H1 (cell line): ENCODE measurements around the gene AKT1. TPM values are rescaled to one million over a fixed set of nuclear protein-coding genes. Genes with fewer than 3 reads are reported as not detected.

Source experiments
- CTCF ChIA-PET: fragments of 300-600 bp; sonication (Branson Sonifier 250); formaldehyde crosslinking; loops from one replicate; lab custom pipeline; 2021; ENCODE audit not compliant: partially characterized antibody; lab: Charles Lee
- POLR2A ChIA-PET: fragments of 300-600 bp; sonication (Branson Sonifier 250); formaldehyde crosslinking; loops from one replicate; lab custom pipeline; 2021; ENCODE audit warnings: inconsistent platforms; ENCODE audit not compliant: partially characterized antibody; lab: Charles Lee
- DNase-seq, 2 experiments: peaks; one replicate each; pipeline versions ENCODE4 v3.0.0 to v3.0.0-alpha.2; 2010 to 2022; ENCODE audit warnings: low spot score in 2 of 2, low read depth in 1 of 2, mixed read lengths in 1 of 2
- FAIRE-seq: peaks from 2 replicates; lab custom pipeline; 2011; peaks lifted over from hg19 to GRCh38; lab: Jason Lieb, UNC
- H2AFZ ChIP-seq: 2 replicates; pipeline ENCODE4 v1.8.1; 2012; ENCODE audit warnings: low read length, inconsistent platforms
- H2AK5ac ChIP-seq: 2 replicates; pipeline ENCODE4 v1.6.1; 2013; ENCODE audit warnings: low read depth, low read length
- H2BK120ac ChIP-seq: replicated peaks from 2 replicates; pipeline ENCODE3; 2013; ENCODE audit warnings: low read depth, low read length, inconsistent platforms
- H2BK12ac ChIP-seq: 2 replicates; pipeline ENCODE4 v1.6.1; 2013; ENCODE audit warnings: low read depth, low read length
- H2BK15ac ChIP-seq: 2 replicates; pipeline ENCODE4 v1.6.1; 2013; ENCODE audit warnings: low read length
- H2BK20ac ChIP-seq: 2 replicates; pipeline ENCODE4 v1.6.1; 2013; ENCODE audit warnings: low read length
- H2BK5ac ChIP-seq: 2 replicates; pipeline ENCODE4 v1.6.1; 2013; ENCODE audit warnings: low read depth, low read length
- H3K14ac ChIP-seq: 2 replicates; pipeline ENCODE4 v1.6.1; 2013; ENCODE audit warnings: inconsistent platforms; ENCODE audit not compliant: insufficient read length
- H3K18ac ChIP-seq: 2 replicates; pipeline ENCODE4 v1.6.1; 2013; ENCODE audit warnings: low read length; ENCODE audit errors: extremely low read depth
- H3K23ac ChIP-seq: 2 replicates; pipeline ENCODE4 v1.6.1; 2013; ENCODE audit warnings: inconsistent platforms; ENCODE audit not compliant: insufficient read length
- H3K23me2 ChIP-seq: 2 replicates; pipeline ENCODE4 v1.6.1; 2013; ENCODE audit warnings: low read depth, low read length
- H3K27ac ChIP-seq: 2 replicates; pipeline ENCODE4 v1.6.1; 2011; ENCODE audit warnings: low read depth, low read length, inconsistent platforms
- H3K27me3 ChIP-seq, 4 experiments: replicated peaks in 1 of 4; 1 replicate in 1 of 4; 2 replicates in 3 of 4; pipeline versions ENCODE4 v1.6.1 to v1.8.1; 2011 to 2013; ENCODE audit warnings: low read length in 3 of 4, mild to moderate bottlenecking in 3 of 4, inconsistent platforms in 2 of 4, mixed read lengths in 2 of 4, moderate library complexity in 1 of 4; ENCODE audit not compliant: control insufficient read depth in 3 of 4, insufficient read depth in 3 of 4; ENCODE audit errors: extremely low read depth in 1 of 4
- H3K36me3 ChIP-seq, 4 experiments: 2 replicates each; pipeline versions ENCODE4 v1.6.1 to v1.8.1; 2011 to 2013; ENCODE audit warnings: mild to moderate bottlenecking in 4 of 4, low read length in 3 of 4, moderate library complexity in 2 of 4, control low read depth in 1 of 4, inconsistent platforms in 1 of 4; ENCODE audit not compliant: insufficient read depth in 4 of 4, control insufficient read depth in 2 of 4
- H3K4ac ChIP-seq: replicated peaks from 2 replicates; pipeline ENCODE3; 2013; ENCODE audit warnings: low read length, low read depth, mixed read lengths, inconsistent platforms; ENCODE audit not compliant: insufficient read length
- H3K4me1 ChIP-seq, 4 experiments: replicated peaks in 1 of 4; 1 replicate in 1 of 4; 2 replicates in 3 of 4; pipeline versions ENCODE4 v1.6.1 to v1.8.1; 2011 to 2013; ENCODE audit warnings: low read length in 3 of 4, inconsistent platforms in 2 of 4, mixed read lengths in 1 of 4; ENCODE audit not compliant: insufficient read depth in 4 of 4, control insufficient read depth in 3 of 4
- H3K4me2 ChIP-seq, 2 experiments: 2 replicates each; pipeline versions ENCODE4 v1.6.1 to v1.8.1; 2011 to 2013; ENCODE audit warnings: low read depth in 2 of 2, low read length in 2 of 2, control low read depth in 1 of 2, inconsistent platforms in 1 of 2, mild to moderate bottlenecking in 1 of 2; ENCODE audit not compliant: insufficient read depth in 1 of 2
- H3K4me3 ChIP-seq, 4 experiments: fragments of 200-600, 300-600 bp in 1 of 4; sonication (generic), shearing (Covaris generic), sonication (Bioruptor Twin) in 1 of 4; 2 replicates each; pipeline versions ENCODE4 v1.5.1 to v1.8.1; 2011 to 2016; ENCODE audit warnings: low read length in 4 of 4, low read depth in 3 of 4, control low read depth in 2 of 4, inconsistent platforms in 2 of 4, mild to moderate bottlenecking in 2 of 4, mixed read lengths in 1 of 4, moderate library complexity in 1 of 4; ENCODE audit not compliant: insufficient read depth in 2 of 4; ENCODE audit errors: extremely low read depth in 1 of 4
- H3K56ac ChIP-seq: replicated peaks from 2 replicates; pipeline ENCODE3; 2013; ENCODE audit warnings: low read depth, mild to moderate bottlenecking, mixed read lengths, low read length, inconsistent platforms; ENCODE audit not compliant: insufficient read length
- H3K79me1 ChIP-seq: 2 replicates; pipeline ENCODE4 v1.6.1; 2013; ENCODE audit warnings: low read depth, low read length, control low read depth
- H3K79me2 ChIP-seq, 2 experiments: 2 replicates each; pipeline versions ENCODE4 v1.6.1 to v1.8.1; 2012 to 2013; ENCODE audit warnings: low read length in 2 of 2, mild to moderate bottlenecking in 2 of 2, inconsistent platforms in 1 of 2; ENCODE audit not compliant: insufficient read depth in 2 of 2, control insufficient read depth in 1 of 2
- H3K9ac ChIP-seq, 4 experiments: replicated peaks in 1 of 4; 1 replicate in 1 of 4; 2 replicates in 3 of 4; pipeline versions ENCODE4 v1.6.1 to v1.8.1; 2011 to 2013; ENCODE audit warnings: low read depth in 3 of 4, low read length in 3 of 4, control low read depth in 2 of 4, mild to moderate bottlenecking in 2 of 4, moderate library complexity in 2 of 4, inconsistent platforms in 1 of 4; ENCODE audit errors: extremely low read depth in 1 of 4
- H3K9me3 ChIP-seq, 2 experiments: 2 replicates each; pipeline versions ENCODE4 v1.6.1 to v1.8.1; 2012 to 2013; ENCODE audit warnings: mild to moderate bottlenecking in 2 of 2, moderate library complexity in 2 of 2, control low read depth in 1 of 2, inconsistent platforms in 1 of 2, low read depth in 1 of 2, low read length in 1 of 2, mixed read lengths in 1 of 2; ENCODE audit not compliant: insufficient read depth in 2 of 2
- H4K20me1 ChIP-seq, 2 experiments: replicated peaks in 1 of 2; 2 replicates each; pipeline versions ENCODE3 to v1.8.1; 2011 to 2013; ENCODE audit warnings: inconsistent platforms in 2 of 2, low read length in 2 of 2, mild to moderate bottlenecking in 1 of 2; ENCODE audit not compliant: insufficient read depth in 2 of 2, control insufficient read depth in 1 of 2
- H4K5ac ChIP-seq: 2 replicates; pipeline ENCODE4 v1.6.1; 2013; ENCODE audit warnings: low read length, low read depth, mixed read lengths, inconsistent platforms; ENCODE audit not compliant: insufficient read length
- H4K8ac ChIP-seq: 2 replicates; pipeline ENCODE4 v1.8.0; 2013; ENCODE audit warnings: mild to moderate bottlenecking, moderate library complexity, low read length, inconsistent platforms; ENCODE audit not compliant: insufficient read depth; ENCODE audit errors: extremely low read depth
- H4K91ac ChIP-seq: replicated peaks from 2 replicates; pipeline ENCODE3; 2013; ENCODE audit warnings: low read length, mixed read lengths, inconsistent platforms; ENCODE audit not compliant: insufficient read length
- CTBP2 ChIP-seq: IDR thresholded peaks from 2 replicates; pipeline ENCODE4 v1.7.0; 2011; ENCODE audit warnings: borderline replicate concordance, mild to moderate bottlenecking, moderate library complexity, mixed read lengths, low read length; ENCODE audit not compliant: insufficient read depth, insufficient read length
- E2F6 ChIP-seq: IDR thresholded peaks from 2 replicates; pipeline ENCODE4 v1.6.1; 2012; ENCODE audit warnings: inconsistent platforms
- EGR1 ChIP-seq: IDR thresholded peaks from 2 replicates; pipeline ENCODE4 v1.6.1; 2011; ENCODE audit warnings: low read depth, low read length, borderline replicate concordance
- JUN ChIP-seq: IDR thresholded peaks from 2 replicates; pipeline ENCODE4 v1.6.1; 2011; ENCODE audit warnings: low read depth, mild to moderate bottlenecking, improper control_type of control experiment, low read length
- RBBP5 ChIP-seq: IDR thresholded peaks from 2 replicates; pipeline ENCODE4 v1.7.1; 2012; ENCODE audit warnings: low read depth, mild to moderate bottlenecking, inconsistent platforms, low read length, moderate library complexity, borderline replicate concordance
- WGBS, 2 experiments: shearing (Covaris generic) in 1 of 2; methylation state at CpG; one replicate each; pipeline versions ENCODE4 v1.1.6 to v1.1.7; 2013 to 2015; ENCODE audit warnings: low lambda C conversion rate in 2 of 2, mixed read lengths in 2 of 2, inconsistent platforms in 1 of 2, low coverage in 1 of 2, missing lambda C conversion rate in 1 of 2; ENCODE audit not compliant: insufficient replicate concordance in 2 of 2, insufficient coverage in 1 of 2, insufficient read length in 1 of 2; ENCODE audit errors: extremely low coverage in 1 of 2, missing lambda C conversion rate in 1 of 2; 5-methylcytosine and 5-hydroxymethylcytosine counted together
- polyA plus RNA-seq, 7 experiments: library from polyadenylated mRNA; depleted of rRNA in 3 of 7; stranded (reverse) in 5 of 7; unstranded in 2 of 7; fragments of >200 nt in 5 of 7; fragments of 200-250 nt in 2 of 7; gene quantifications; 1 replicate in 5 of 7; 2 replicates in 1 of 7; 4 replicates in 1 of 7; pipeline versions ENCODE4 v1.2.1 to v1.2.3, GENCODE V29; 2011 to 2013; ENCODE audit warnings: missing spikeins in 2 of 7, mixed read lengths in 2 of 7
- total RNA-seq: library from RNA; stranded (reverse); fragmentation: NEBNext Ultra II Directional; extraction: Animal tissue kit (Norgen Biotek cat#: 25700); gene quantifications from 2 replicates; pipeline ENCODE4 v1.2.1, GENCODE V29; 2021
- TF ChIP-seq, protein P1 (sequence below): IDR thresholded peaks from 2 replicates; pipeline ENCODE4 v1.6.1; 2012; ENCODE audit warnings: inconsistent platforms
- TF ChIP-seq, protein P2 (sequence below): IDR thresholded peaks from 2 replicates; pipeline ENCODE4 v1.6.1; 2011; ENCODE audit warnings: low read length, improper control_type of control experiment

The AKT1 gene
- total and polyA plus RNA-seq, 2 of the 8 experiments (the other 6 are each of a cell fraction or from before 2014, with no cell fraction given): 68.1 to 71.5 TPM

DNA sequence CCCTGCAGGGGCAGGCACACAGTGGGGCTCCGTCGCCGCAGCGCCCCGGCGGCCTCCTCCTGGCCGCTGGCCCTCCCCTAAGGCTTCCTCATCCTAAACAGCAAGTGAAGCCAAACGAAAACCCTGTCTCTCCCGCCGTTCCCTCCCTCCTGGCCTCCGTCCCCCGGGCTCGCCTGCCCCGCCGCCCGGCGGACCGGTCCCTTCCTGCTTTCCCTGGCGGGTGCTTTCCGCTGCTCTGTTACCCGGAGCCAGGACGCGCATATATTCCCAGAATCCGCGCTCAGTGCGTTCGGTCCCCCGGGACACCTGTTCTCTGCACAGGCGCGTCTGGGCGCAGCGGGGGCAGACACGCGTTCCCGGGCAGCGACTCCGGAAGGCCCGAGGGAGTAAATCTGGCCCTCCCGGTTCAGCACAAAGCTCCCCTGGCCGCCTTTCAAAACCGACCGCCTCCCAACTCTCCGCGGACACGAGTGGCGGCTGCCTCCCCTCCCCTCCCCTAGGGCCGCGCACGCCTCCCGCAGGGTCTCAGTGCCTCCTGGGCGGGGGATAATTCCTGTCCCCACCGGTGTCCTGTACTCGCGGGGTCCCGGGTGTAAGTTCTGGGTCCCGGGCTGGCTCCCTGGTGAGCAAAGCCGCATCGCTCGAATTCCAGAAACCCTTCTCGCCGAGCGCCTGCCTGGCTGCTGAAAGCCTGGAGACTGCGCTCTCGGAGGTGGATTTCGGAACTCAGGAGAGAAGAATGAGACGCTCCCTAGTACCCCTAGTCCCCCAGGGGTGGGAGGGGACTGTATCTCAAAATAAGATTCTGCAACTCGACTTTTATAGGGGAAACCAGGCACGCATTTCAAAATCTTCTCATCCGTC, 48.1 kb upstream of the AKT1 start:
- H2AFZ ChIP-seq: no peak overlapping the region
- peak overlapping the region; percentile 8 for H2BK120ac ChIP-seq
- H3K4me3 ChIP-seq: peak overlapping the region; percentile 38 to 63 (median 52)
- H3K4me1 ChIP-seq: peaks cover 0 to 18% (median 14%) of the 10 kb centered on the region in 4 experiments; a peak in 6 of 7 replicates
- peak overlapping the region; percentile 75; the same call in 1 of the 2 replicates for H2BK12ac ChIP-seq
- no peak overlapping the region for H3K27ac ChIP-seq
- no peak overlapping the region for H3K23ac ChIP-seq
- H3K27me3 ChIP-seq: peaks cover 0 to 18% (median 5%) of the 10 kb centered on the region in 4 experiments; a peak in 5 of 7 replicates
- peak in 1 of 2 experiments; percentile 72 for DNase-seq
- H3K9ac ChIP-seq: peak overlapping the region in 3 of 4 experiments; percentile 31 to 36 (median 34); a peak in 3 of 7 replicates
- no peak for FAIRE-seq
- H3K23me2 ChIP-seq: peaks cover 14% of the 10 kb centered on the region; the same call in 1 of the 2 replicates
- H2BK20ac ChIP-seq: no peak overlapping the region
- POLR2A ChIA-PET: interaction anchor here (0.6 to 8.8 kb wide), 16 partner anchors 9 to 124 kb away, joined by 3 to 82 read pairs (median 5); partner anchors contain the start of genes CEP170B and SIVA1
- H3K56ac ChIP-seq: peak overlapping the region; percentile 67
- WGBS, 2 experiments: 2% methylated on average over 57 of the region's 69 CpGs; no CpG with 5 or more reads in 1 of the 2 experiments
- H2AK5ac ChIP-seq: no peak overlapping the region
- no peaks in the 10 kb centered on the region; a peak in 1 of 4 replicates for H3K9me3 ChIP-seq
- H3K14ac ChIP-seq: no peak overlapping the region
- H2BK15ac ChIP-seq: 0 out of 2 replicates have a peak overlapping the region, but pooled peaks have one; percentile 72
- H4K20me1 ChIP-seq: no peaks in the 10 kb centered on the region
- CTCF ChIA-PET: interaction anchor here (1.0 to 5.9 kb wide), 7 partner anchors 10 to 75 kb away, joined by 3 to 40 read pairs (median 6); no protein-coding TSS in a partner anchor
- H3K18ac ChIP-seq: peak overlapping the region; percentile 100
- H3K79me2 ChIP-seq: no peaks in the 10 kb centered on the region
- H2BK5ac ChIP-seq: peak overlapping the region; percentile 44; the same call in 1 of the 2 replicates
- H4K8ac ChIP-seq: peak overlapping the region; percentile 81; the same call in 1 of the 2 replicates
- H4K91ac ChIP-seq: peak overlapping the region; percentile 86
- H3K4ac ChIP-seq: no peak overlapping the region
- H3K79me1 ChIP-seq: no peaks in the 10 kb centered on the region
- H3K36me3 ChIP-seq: no peaks in the 10 kb centered on the region
- peak overlapping the region; percentile 72 to 96 for H3K4me2 ChIP-seq
- H4K5ac ChIP-seq: peak overlapping the region; percentile 26
- TF ChIP-seq CTBP2 (peak; percentile 6), RBBP5 (peak; percentile 24; the same call in 1 of the 2 replicates), JUN (no peak), EGR1 (no peak), E2F6 (peak; percentile 73)
- TF ChIP-seq, protein P1, sequence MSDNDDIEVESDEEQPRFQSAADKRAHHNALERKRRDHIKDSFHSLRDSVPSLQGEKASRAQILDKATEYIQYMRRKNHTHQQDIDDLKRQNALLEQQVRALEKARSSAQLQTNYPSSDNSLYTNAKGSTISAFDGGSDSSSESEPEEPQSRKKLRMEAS: peak; percentile 38
- TF ChIP-seq, protein P2, sequence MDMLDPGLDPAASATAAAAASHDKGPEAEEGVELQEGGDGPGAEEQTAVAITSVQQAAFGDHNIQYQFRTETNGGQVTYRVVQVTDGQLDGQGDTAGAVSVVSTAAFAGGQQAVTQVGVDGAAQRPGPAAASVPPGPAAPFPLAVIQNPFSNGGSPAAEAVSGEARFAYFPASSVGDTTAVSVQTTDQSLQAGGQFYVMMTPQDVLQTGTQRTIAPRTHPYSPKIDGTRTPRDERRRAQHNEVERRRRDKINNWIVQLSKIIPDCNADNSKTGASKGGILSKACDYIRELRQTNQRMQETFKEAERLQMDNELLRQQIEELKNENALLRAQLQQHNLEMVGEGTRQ: no peak
